Stimulated activated CD8-positive, alpha-beta memory T cell treated with anti-CD3 and anti-CD28 coated beads, Interleukin-4, amount 100 ng/mL, for 24 hours (primary cell): ENCODE measurements around the gene GNGT1.
"Not testable (repeated sequence)": the region's sequence is repeated elsewhere in the genome, so short reads cannot be mapped to it uniquely, and the experiment has no call there.

ENCODE experiments used
- DNase-seq: peaks from one replicate; pipeline ENCODE4 v3.0.0-alpha.2; 2020; ENCODE audit warnings: low read depth

GNGT1 gene

DNA sequence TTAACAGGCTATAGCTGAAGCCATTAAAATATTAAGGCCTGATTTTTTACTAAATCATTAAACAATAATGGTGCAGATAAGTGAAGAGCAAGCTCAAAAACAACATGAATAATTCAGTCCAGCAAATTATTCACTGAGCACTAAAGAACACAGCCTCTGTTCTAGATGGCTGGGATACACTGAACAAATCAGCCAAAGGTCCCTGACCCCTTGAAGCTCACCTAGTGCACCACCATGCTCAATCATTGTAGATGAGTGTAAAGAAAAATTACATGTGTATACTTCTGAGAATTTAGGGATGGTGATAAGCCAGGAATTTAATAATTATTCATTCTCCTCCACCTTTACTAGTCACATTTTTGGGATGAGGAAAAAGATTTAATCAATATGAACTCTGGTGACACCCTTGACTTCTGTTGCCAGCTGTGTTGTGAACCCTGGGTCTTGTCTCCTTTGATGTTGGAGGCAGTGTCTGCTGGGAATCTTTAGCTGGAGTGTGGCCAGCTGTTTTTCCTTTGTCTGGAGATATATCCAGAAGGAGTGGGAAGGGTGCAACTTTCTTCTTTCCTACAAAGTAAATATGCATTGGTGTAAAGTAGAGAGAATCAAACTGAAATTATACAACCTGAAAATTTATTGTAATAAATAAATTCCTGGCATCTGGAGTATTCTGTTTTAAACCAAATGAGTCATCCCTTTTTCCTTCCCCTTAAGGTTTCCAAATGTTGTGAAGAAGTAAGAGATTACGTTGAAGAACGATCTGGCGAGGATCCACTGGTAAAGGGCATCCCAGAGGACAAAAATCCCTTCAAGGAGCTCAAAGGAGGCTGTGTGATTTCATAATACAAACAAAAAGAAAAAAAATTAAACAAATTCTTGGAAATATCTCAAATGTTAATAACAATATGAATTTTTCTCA, 4.0 kb downstream of the GNGT1 start:
- no peak for DNase-seq

DNA sequence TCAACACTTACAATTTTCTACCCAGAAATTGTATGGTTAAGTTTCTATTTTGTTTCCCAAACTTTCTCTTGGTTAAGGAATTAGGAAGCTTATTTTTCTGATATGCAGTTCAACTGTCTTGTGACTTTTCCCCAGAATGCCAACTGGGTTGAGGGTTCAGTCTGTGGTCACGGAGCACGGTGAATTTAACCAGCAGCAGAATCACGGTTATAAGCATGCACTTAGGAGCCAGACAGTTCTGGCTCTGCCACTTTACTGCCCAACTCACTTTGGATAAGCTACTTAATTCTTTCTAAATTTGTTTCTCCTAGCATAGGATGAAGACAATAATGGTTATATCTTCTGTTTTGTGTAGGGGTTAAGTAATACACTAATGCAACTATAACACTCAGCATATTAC, 4.9 kb downstream of the GNGT1 start:
- not testable (repeated sequence) for DNase-seq

DNA sequence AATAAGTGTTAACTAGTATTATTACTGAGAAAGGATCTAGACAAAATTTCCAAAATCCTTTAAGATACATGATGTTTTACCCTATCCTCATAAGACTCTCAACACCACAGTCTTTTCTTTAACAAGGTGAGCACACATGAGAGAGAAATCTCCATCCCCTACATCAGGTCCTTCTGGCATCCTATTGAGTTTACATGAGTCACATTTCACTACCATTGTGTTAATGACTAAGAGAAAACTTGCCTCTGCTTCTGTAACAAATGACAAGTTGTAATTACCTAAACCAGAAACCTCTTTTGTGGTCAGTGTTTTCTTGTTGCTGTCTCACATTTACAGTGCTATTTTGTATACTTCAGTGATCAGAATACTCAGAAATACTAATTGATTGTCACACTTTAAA, 5.3 kb downstream of the GNGT1 start:
- DNase-seq, result not testable (repeated sequence)

DNA sequence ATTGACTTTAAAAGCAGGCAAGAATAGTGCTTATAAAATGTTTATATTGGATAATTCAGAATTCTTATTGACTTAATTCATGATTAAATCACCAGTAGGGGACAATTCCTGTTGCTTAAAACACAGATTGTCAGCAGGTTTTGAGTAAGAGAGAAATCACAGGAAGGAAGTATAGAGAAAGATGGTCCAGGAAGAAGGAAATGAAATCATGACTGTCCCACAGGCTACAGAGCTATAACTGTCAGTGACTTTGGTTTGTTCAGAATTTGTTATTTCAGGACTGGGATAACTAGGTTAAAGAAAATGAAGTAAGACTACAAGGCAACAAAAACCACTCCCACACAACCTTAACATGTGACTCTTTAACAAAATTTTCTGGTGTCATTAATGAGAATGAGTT, 6.8 kb downstream of the GNGT1 start:
- no peak for DNase-seq

DNA sequence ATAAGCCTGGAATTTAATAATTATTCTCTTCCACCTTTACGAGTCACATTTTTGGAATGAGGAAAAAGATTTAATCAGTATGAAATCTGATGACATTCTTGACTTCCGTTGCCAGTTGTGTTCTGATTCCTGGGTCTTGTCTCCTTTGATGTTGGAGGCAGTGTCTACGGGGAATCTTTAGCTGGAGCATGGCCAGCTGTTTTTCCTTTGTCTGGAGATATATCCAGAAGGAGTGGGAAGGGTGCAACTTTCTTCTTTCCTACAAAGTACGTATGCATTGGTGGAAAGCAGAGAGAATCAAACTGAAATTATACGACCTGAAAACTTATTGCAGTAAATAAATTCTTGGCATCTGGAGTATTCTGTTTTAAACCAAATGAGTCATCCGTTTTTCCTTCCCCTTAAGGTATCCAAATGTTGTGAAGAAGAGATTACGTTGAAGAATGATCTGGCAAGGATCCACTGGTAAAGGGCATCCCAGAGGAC, 8.3 kb downstream of the GNGT1 start:
- no peak for DNase-seq

DNA sequence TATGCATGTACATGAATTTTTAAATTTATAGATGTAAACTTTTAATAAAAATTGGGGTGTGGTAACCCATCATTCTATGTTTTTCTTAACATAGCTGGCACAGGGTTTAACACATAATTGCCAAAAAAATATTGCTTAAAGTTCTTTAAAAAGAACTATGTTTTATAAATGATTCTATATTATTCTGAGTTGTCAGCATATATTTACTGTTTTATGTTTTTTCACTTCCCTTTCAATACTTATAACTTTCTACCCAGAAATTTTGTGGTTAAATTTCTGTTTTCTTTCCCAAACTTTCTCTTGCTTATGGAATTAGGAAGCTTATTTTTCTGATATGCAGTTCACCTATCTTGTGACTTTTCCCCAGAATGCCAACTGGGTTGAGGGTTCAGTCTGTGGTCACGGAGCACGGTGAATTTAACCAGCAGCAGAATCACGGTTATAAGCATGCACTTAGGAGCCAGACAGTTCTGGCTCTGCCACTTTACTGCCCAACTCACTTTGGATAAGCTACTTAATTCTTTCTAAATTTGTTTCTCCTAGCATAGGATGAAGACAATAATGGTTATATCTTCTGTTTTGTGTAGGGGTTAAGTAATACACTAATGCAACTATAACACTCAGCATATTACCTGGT, 9.0 kb downstream of the GNGT1 start:
- DNase-seq, result not testable (repeated sequence)

DNA sequence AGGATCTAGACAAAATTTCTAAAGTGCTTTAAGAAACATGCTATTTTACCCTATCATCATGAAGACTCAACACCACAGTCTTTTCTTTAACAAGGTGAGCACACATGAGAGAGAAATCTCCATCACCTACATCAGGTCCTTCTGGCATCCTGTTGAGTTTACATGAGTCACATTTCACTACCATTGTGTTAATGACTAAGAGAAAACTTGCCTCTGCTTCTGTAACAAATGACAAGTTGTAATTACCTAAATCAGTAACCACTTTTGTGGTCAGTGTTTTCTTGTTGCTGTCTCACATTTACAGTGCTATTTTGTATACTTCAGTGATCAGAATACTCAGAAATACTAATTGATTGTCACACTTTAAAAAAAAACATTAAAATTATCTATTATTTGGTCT, 9.5 kb downstream of the GNGT1 start:
- not testable (repeated sequence) for DNase-seq

DNA sequence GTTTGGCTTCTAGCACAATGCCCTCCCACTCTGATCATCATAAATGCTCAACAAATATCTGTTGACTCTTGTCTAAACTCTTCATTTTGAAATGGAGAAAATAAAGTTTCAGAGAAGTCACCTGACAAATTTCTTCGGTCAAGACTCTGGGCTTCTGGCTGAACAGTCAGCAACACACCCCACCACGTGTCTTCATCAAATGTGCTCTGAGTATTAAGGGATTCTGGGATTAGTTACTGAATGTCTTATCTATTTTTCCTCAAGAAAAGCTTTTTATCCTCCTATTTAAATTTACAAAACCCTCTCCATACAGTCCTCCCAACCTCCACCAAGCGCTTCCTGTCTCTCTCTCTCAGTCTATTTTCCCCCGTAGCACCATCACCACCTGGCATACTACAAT, 9.9 kb downstream of the GNGT1 start:
- not testable (repeated sequence) for DNase-seq

DNA sequence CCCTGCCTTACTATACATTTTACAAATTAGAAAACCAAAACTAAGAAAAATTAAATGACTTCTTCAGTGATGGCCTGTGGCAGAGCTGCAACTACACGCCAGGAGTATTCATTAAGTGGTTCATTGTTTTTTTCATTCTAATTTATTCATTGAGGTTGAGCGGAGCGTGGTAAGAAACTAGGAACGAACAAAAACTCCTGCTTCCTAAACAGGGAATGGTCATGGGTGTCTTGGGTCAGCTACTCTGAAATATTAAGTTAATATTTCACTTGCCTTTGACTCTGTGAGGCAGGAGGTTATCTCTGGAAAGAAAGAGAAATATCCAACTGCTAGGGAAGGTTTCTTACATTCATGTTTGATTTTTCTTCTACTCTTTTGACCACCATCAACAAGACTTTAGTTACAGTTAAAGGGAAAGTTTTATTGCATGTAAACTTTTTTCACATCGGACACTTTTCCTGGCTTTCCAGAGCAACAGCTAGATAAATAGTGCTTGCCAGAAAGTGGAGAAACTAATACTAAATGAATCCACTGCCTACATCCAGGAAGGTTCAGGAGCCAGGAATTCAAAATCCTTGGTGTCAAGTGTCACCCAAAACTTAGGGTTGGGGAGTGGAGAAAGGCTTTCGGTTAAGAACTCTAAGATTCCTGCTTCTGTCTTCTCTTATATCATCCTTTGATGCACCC, 14.3 kb downstream of the GNGT1 start:
- no peak for DNase-seq

DNA sequence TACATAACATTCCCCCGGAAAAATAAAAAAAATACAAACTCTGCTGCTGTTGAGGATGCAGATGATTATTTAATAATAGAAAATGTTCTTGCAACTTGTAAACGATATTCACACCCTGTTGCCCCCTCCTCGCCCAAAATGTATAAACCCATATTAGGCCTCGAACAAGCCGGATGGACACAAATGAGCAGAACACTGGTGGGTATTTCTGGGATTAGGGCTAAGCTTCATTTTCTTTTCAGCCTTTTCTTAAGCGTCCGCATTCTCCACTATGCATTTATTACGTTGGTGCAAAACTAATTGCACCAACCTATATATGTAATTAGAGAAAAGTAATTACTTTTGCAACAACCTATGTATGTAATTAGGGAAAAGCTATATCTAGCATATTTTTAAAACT, 14.8 kb downstream of the GNGT1 start:
- no peak for DNase-seq

DNA sequence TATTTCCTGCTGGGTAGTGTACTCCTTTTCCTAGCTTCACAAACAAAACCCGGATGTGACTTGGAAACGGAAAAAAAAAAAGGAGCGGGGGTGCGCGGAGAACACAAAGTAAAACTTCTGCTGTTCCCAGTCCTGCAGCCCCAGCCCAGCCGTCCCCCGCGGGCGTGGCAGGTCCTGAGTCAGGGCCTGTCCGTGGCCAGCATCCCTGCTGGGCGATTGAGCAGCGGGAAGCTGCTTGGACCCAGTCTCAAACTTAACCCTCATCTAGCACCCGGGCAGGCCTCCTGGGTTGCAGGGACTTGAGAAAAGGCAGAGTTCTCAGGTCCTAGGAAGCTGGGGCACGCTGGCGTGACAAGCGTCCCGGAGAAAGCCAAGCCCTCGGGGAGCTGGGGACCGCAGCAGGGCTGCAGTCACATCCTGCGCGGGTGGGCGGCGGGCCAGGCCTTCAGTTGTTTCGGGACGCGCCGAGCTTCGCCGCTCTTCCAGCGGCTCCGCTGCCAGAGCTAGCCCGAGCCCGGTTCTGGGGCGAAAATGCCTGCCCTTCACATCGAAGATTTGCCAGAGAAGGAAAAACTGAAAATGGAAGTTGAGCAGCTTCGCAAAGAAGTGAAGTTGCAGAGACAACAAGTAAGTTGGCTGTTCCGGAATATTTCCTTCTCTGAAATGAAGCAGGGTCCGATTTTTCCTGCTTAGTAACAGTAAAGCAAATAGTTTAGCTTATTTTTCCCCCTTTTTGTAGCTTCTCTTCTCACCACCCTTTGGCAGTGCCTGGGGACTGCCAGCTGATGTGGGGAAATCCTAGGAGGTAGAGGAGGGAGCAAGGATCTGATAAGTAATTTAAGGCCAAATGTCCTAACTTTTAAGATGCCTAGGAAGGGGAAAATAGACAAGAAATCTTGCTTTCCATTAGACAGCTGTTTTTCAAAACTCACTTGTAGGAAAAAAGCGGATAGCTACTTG, 15.5 kb downstream of the GNGT1 start, which contains the start of gene GNG11:
TSS of gene GNG11 (plus strand) at position 129 of the 960 bp plus-strand sequence. CDS start at position 532, 403 bp downstream.
- DNase-seq, result peak; percentile 2

DNA sequence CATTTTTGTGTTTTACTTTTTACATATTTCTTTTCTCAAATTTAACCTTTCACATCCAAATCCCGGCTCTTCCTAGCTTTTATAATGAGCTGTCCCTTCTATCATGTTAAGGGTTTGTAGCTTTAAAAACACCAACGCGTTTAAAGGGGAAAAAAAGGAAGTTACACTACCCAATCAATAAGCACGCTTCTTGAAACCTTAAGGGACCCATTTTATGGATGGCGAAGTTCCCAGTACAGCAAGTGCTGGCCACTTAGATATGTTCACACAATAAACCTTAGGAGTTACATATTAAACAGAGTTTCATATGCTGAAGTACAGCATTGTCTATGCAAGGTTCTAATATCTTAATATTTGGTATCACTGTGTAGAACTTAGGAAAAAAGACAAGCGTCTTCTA, 16.9 kb downstream of the GNGT1 start:
- no peak for DNase-seq

DNA sequence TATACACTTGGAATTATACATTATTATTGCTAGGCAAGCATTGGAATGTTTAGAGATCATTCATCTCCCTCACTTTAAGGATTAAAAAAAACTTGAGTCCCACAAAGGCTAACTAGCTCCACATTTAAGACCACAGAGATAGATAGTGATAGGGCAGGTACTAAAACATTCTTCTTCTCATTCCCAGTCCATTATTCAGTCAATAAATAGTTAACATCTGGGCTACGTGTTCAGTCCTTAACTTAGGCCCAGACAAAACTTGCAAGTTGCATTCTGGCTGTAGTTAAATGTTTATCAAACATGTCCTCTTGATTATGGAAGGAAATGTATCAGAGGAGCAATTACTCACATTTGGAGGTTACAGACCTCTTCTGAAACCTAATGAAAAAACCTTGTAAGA, 17.6 kb downstream of the GNGT1 start:
- DNase-seq, result no peak

DNA sequence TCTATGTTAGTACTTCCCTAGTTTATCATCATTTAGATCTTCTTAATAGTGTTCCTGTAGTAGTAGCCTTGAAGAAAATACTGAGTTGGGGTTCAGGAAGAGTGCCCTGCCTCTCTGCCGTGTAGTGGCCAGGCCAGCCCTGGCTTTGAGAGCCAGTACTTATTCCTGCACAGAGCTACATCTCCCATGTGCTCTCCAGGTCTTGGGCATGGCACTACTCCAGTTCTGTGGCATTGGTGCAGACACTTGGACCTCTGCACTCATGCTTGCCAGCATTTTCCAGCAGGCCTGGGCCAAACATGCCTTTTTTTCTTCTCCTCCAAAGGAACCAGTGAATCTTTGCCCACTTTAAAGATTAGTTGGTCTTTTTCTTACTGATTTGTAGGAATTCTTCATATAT, 20.4 kb downstream of the GNGT1 start:
- DNase-seq, result no peak

DNA sequence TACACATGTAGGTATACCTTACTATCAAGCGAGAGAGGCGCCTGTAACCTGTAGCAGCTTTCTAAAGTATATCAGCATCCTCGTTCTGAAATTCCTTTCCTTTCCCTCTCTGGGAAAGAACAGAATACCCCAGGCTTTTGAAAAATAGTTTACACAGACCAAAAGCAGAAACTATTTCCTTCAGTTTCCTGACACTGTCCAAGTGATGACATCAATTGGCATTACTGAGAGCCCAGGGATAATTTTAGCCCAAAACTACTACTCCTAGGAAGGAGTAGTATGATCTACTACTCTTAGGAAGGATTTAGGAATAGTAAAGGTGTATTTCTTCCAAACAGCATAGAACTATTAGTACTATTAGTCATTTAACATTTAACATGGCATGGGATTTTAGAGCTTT, 21.2 kb downstream of the GNGT1 start:
- no peak for DNase-seq

DNA sequence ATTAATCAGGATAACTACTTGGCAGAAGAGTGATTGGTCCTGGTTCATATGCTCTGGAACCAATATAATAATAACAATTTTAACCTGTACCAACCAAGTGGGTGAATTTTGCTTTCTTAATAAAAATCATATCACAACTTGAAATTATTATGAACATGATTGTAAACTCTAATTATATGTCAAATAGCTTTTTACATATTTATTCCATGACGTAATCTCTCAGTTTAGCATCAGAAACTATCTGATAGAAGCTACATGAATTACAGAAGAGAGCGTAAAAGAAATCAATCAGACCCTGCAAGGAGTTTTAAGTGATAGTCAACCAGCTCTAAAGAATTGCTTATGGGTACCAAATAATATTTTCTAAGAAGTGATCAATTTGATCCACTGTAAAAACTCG, 25.3 kb downstream of the GNGT1 start:
- DNase-seq, result no peak

DNA sequence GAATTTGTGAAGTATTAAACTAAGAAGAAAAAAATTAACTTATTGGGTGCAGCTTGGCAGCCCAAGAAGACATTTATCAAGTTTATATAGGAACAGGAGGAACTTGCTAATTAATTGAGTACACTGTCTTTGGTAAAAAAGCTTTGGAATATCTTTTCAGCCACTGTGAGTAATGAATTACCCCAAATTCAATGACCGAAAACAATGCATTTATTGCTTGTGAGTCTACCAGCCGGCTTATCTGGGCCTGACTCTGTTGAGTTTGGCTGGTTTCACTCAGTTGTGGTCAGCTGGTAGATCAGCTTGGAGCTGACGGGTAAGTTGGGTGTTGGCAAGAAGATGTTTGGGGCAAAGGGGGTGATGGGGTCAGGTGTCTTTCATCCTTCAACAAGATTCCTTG, 26.8 kb downstream of the GNGT1 start:
- no peak for DNase-seq

DNA sequence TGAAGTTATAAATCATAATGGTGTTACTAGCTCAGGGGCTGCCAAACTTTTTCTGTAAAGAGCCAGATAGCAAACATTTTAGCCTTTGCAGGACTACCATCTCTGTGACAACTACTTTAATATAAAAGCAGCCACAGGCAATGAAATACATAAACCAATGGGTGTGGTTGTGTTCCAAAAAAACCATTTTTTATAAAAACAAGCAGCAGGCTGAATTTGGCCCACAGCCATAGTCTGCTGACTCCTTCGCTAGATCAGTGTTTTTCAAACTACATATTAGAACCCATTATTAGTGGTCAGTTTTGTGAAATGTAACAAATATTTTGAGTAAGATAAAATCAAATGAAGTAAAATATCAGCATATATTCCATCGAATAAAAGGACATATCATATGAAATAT, 28.7 kb downstream of the GNGT1 start:
- DNase-seq, result no peak

DNA sequence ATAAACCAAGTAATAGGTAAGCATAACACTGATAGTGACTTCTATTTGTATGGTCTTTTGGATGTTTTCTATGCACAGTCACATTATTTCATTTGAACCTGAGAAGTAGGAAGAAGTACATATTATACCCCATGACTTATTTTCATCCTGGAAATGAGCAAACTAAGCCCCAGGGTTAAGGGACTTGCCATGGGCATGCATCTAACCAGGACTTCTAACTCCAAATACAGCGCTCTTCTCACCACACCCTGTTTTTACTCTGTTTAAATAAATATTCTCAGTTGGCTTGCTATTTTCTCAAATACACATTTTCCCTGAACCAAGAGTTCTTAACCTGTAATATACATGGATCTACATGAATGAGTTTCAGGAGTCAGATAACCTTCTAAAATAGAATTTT, 31.5 kb downstream of the GNGT1 start:
- DNase-seq, result no peak

DNA sequence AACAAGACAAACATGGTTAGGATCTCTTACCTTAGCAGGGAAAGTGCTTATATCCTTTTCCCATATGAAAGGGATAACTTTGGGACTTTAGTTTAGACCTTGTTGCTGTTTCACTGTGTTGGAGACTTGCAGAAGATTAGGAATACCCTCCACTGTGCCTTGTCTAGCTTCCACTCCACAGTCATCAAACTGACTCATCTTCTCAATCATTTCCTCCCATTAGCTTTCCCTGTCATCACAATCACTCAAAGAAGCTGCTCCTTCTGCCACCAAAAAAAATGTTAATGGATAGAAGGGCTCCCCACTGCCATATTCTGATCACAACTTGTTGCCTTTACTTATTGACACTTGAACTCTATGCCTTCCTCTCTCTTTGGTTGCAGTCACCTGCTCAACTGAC, 31.9 kb downstream of the GNGT1 start:
- no peak for DNase-seq

DNA sequence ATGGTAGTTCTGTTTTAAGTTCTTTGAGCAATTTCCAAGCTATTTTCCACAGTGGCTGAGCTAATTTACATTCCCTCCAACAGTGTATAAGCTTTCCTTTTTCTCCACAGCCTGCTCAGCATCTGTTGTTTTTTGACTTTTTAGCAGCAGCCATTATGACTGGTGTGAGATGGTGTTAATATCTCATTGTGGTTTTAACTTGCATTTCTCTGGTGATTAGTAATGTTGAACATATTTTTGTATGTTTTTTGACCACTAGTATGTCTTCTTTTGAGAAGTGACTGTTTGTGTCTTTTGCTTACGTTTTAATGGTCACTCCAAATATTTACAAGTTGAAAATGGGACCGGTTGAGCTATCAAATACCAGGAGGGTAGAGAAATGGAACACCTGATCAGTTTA, 35.6 kb downstream of the GNGT1 start:
- no peak for DNase-seq
